SK-MEL-5 (cell line): Measurements from ENCODE around the gene RPS13. TPM values are rescaled to one million over a fixed set of nuclear protein-coding genes. Genes with fewer than 3 reads are reported as not detected.
"Not testable (repeated sequence)": the region's sequence is repeated elsewhere in the genome, so short reads cannot be mapped to it uniquely, and the experiment has no call there.

Source experiments
- DNase-seq: peaks from one replicate; pipeline ENCODE4 v3.0.0-alpha.2; 2016; ENCODE audit warnings: low read depth, low spot score
- in situ Hi-C: cut with HindIII; loops from 2 replicates; pipeline ENCODE4 v1.10.0; 2016; ENCODE audit warnings: low sequenced_read_pairs, high pct_unique_total_duplicates, low pct_unique_long_range_greater_than_20kb
- polyA plus RNA-seq, 2 experiments: library from polyadenylated mRNA; depleted of rRNA; stranded (reverse); fragments of >200 nt; gene quantifications; 2 replicates each; pipeline ENCODE4 v1.2.3, GENCODE V29; 2015
- total RNA-seq: library from RNA; depleted of rRNA; stranded (reverse); fragments of >200 nt; shearing (Covaris generic); gene quantifications from 2 replicates; pipeline ENCODE4 v1.2.3, GENCODE V29; 2014; rRNA removed

The RPS13 gene
- 1,374 and 1,678 TPM in 2 replicates for total RNA-seq
- 1,256 and 1,513 TPM in 2 replicates for polyA plus RNA-seq (2015; cell fraction: cytosol; rRNA removed)
- polyA plus RNA-seq (2015; cell fraction: nucleus; rRNA removed) = 489 and 516 TPM in 2 replicates

- DNase-seq = peak; percentile 99
- in situ Hi-C loops = no loop called here
Measured at GRCh38 chr11:17077520-17078401, at the start of gene RPS13. RPS13 (minus strand) TSS chr11:17077667; CDS start chr11:17077641, 26 bp downstream.

GRCh38 chr11:17121981-17122380 is 44.5 kb upstream of the RPS13 start:
- DNase-seq = no peak
- in situ Hi-C loops = no loop called here

GRCh38 chr11:17117262-17117661 is 39.8 kb upstream of the RPS13 start:
- no peak for DNase-seq
- in situ Hi-C loops = no loop called here

DNA sequence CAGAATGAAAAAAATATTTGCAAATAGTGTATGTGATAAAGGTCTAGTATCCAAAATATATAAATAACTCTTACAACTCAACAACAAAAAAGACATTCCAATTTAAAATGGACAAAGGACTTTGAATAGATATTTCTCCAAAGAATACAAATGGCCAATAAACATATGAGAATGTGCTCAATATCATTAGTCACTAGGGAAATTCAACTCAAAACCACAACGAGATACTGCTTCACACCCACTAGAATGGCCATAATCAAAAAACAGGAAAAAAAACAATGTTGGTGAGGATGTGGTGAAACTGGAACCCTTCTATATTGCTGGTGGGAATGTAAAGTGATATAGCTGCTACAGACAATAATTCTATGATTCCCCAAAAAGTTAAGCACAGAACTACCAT is 38.6 kb upstream of the RPS13 start:
- DNase-seq = no peak
- in situ Hi-C loops = no loop called here

- in situ Hi-C loops = not testable (repeated sequence)
- peak; percentile 43 for DNase-seq
Measured at GRCh38 chr11:17107745-17108144, 30.3 kb upstream of the RPS13 start.

DNA sequence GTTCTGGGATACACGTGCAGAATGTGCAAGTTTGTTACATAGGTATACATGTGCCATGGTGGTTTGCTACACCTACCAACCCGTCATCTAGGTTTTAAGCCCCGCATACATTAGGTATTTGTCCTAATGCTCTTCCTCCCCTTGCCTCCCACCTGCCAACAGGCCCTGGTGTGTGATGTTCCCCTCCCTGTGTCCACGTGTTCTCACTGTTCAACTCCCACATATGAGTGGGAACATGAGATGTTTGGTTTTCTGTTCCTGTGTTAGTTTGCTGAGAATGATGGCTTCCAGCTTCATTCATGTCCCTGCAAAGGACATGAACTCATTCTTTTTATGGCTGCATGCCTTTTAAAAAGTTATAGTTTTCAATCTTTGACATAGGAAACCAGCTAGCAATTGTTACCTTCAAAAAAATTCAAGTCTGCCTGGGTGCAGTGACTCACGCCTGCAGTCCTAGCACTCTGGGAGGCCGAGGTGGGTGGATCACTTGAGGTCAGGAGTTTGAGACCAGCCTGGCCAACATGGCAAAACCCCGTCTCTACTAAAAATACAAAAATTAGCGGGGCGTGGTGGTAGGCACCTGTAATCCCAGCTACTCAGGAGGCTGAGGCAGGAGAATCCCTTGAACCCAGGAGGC is 28.1 kb upstream of the RPS13 start:
- DNase-seq, in situ Hi-C loops: not testable (repeated sequence)

GRCh38 chr11:17102462-17102861 is 25.0 kb upstream of the RPS13 start:
- in situ Hi-C loops = no loop called here
- no peak for DNase-seq

DNA sequence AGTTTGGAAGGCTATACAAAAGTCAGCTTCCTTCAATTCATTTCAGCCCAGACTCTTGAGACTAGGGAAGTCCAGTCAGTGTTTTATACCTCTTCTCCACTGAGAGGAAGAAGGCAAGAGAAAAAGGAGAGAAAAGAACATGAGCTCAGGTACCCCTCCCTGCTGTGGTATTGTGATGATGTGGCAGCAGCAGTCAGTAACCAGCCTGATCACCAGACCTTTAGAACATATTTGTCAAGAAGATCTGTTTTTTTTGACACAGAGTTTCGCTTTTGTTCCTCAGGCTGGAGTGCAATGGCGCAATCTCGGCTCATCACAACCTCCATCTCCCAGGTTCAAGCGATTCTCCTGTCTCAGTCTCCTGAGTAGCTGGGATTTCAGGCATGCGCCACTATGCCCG is 21.2 kb upstream of the RPS13 start:
- in situ Hi-C loops = no loop called here

DNA sequence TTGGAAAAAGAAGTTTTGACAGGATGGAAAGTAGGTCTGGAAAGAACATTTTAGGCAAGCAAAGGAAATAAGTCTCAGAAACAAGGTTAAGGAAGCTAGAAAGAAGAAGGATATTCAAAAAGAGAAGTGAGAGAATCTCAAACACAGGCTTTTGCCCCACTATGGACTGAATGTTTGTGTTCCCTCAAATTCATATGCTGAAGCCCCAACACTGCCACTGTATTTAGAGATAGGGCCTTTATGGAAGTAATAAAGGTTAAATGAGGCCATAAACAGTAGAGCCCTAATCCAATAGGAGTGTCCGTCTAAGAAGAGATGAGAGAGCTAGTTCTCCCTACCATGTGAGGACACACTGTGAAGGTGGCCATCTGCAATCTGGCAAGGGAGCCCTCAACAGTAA is 20.6 kb upstream of the RPS13 start:
- in situ Hi-C loops = no loop called here
- no peak for DNase-seq

More for the DNA sequence above, 21.2 kb upstream of the RPS13 start:
- DNase-seq = no peak

DNA sequence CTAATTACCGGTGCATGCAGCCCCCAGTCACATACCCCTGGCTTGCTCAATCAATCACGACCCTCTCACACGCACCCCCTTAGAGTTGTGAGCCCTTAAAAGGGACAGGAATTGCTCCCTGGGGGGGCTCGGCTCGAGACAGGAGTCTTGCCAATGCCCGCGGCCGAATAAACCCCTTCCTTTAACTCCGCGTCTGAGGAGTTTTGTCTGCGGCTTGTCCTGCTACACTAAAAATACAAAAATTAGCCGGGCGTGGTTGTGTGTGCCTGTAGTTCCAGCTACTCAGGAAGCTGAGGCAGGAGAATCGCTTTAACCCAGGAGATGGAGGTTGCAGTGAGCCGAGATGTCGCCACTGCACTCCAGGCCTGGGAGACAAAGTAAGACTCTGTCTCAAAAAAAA is 8.5 kb upstream of the RPS13 start:
- in situ Hi-C loops, DNase-seq: not testable (repeated sequence)

DNA sequence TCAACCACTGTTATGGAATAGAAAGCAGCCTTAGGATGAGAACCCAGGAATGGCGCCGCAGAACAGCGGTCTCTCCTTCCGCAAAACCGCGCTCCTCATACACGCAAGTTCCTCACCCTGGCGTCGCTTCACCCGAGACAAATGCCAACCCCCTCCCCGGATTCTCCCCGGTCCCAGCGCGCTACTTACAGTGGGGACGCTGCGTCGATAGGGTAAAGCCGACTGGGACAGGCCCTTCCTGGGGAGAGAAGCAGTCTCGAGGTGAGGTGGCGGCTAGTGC is 287 bp downstream of the RPS13 start:
- in situ Hi-C loops = no loop called here

GRCh38 chr11:17076517-17077239 is 789 bp downstream of the RPS13 start:
- in situ Hi-C loops = no loop called here

More for the DNA sequence above, 287 bp downstream of the RPS13 start:
- no peak for DNase-seq

GRCh38 chr11:17075506-17075905 is 2.0 kb downstream of the RPS13 start:
- DNase-seq = no peak
- in situ Hi-C loops = no loop called here

More at GRCh38 chr11:17076517-17077239, 789 bp downstream of the RPS13 start:
- DNase-seq = no peak

GRCh38 chr11:17073370-17074027 is 4.0 kb downstream of the RPS13 start:
- DNase-seq = no peak
- in situ Hi-C loops = no loop called here

DNA sequence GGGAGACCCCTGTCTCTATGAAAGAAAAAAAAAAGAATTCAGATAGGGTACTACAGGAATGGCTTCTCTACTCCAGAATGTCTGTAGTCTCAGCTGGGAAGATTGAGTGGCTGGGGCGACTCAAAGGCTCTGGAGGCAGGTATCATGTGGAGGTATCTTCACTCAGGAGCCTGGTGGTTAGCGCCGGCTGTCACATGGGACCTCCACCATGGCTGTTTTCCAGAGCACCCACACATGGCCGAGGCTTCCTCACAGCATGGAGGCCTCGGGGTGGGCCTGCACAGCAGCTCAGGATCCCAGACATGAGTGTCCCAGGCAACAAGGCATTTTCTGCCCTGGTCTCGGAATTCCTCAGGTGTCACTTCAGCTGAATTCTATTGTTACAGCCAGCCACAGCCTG is 10.1 kb downstream of the RPS13 start:
- in situ Hi-C loops = no loop called here
- no peak for DNase-seq

DNA sequence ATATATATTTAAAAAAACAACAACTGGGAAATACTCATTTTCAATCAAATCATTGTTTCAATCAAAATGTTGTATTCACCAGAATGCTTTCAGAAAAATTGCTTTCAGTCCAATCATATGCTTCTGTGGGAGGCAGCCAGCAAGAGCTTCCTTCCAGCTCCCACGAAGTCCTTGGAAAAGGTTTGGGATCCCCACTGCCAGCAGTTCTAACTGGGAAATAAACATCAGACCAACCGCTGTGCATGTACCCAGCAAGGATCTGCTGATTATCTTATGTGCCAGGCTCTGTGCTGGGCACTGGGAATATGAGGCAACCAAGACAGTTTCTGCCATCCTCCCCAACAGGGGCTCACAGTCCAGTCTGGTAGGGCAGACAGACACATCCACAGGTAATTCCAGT is 10.8 kb downstream of the RPS13 start:
- DNase-seq = no peak
- in situ Hi-C loops = no loop called here

- in situ Hi-C loops = no loop called here
- DNase-seq = peak; percentile 74
Measured at GRCh38 chr11:17063171-17064002, 14.1 kb downstream of the RPS13 start.
